H1 (cell line): ENCODE data around the gene CAPN14. TPM values are rescaled to one million over a fixed set of nuclear protein-coding genes. Genes with fewer than 3 reads are reported as not detected.

Experiments used
- CTCF ChIA-PET: fragments of 300-600 bp; sonication (Branson Sonifier 250); formaldehyde crosslinking; loops from one replicate; lab custom pipeline; 2021; ENCODE audit not compliant: partially characterized antibody; lab: Charles Lee
- POLR2A ChIA-PET: fragments of 300-600 bp; sonication (Branson Sonifier 250); formaldehyde crosslinking; loops from one replicate; lab custom pipeline; 2021; ENCODE audit warnings: inconsistent platforms; ENCODE audit not compliant: partially characterized antibody; lab: Charles Lee
- DNase-seq, 2 experiments: peaks; one replicate each; pipeline versions ENCODE4 v3.0.0 to v3.0.0-alpha.2; 2010 to 2022; ENCODE audit warnings: low spot score in 2 of 2, low read depth in 1 of 2, mixed read lengths in 1 of 2
- FAIRE-seq: peaks from 2 replicates; lab custom pipeline; 2011; peaks lifted over from hg19 to GRCh38; lab: Jason Lieb, UNC
- H2AFZ ChIP-seq: 2 replicates; pipeline ENCODE4 v1.8.1; 2012; ENCODE audit warnings: low read length, inconsistent platforms
- H2AK5ac ChIP-seq: 2 replicates; pipeline ENCODE4 v1.6.1; 2013; ENCODE audit warnings: low read depth, low read length
- H2BK120ac ChIP-seq: replicated peaks from 2 replicates; pipeline ENCODE3; 2013; ENCODE audit warnings: low read depth, low read length, inconsistent platforms
- H2BK12ac ChIP-seq: 2 replicates; pipeline ENCODE4 v1.6.1; 2013; ENCODE audit warnings: low read depth, low read length
- H2BK15ac ChIP-seq: 2 replicates; pipeline ENCODE4 v1.6.1; 2013; ENCODE audit warnings: low read length
- H2BK20ac ChIP-seq: 2 replicates; pipeline ENCODE4 v1.6.1; 2013; ENCODE audit warnings: low read length
- H2BK5ac ChIP-seq: 2 replicates; pipeline ENCODE4 v1.6.1; 2013; ENCODE audit warnings: low read depth, low read length
- H3K14ac ChIP-seq: 2 replicates; pipeline ENCODE4 v1.6.1; 2013; ENCODE audit warnings: inconsistent platforms; ENCODE audit not compliant: insufficient read length
- H3K18ac ChIP-seq: 2 replicates; pipeline ENCODE4 v1.6.1; 2013; ENCODE audit warnings: low read length; ENCODE audit errors: extremely low read depth
- H3K23ac ChIP-seq: 2 replicates; pipeline ENCODE4 v1.6.1; 2013; ENCODE audit warnings: inconsistent platforms; ENCODE audit not compliant: insufficient read length
- H3K23me2 ChIP-seq: 2 replicates; pipeline ENCODE4 v1.6.1; 2013; ENCODE audit warnings: low read depth, low read length
- H3K27ac ChIP-seq: 2 replicates; pipeline ENCODE4 v1.6.1; 2011; ENCODE audit warnings: low read depth, low read length, inconsistent platforms
- H3K27me3 ChIP-seq, 4 experiments: replicated peaks in 1 of 4; 1 replicate in 1 of 4; 2 replicates in 3 of 4; pipeline versions ENCODE4 v1.6.1 to v1.8.1; 2011 to 2013; ENCODE audit warnings: low read length in 3 of 4, mild to moderate bottlenecking in 3 of 4, inconsistent platforms in 2 of 4, mixed read lengths in 2 of 4, moderate library complexity in 1 of 4; ENCODE audit not compliant: control insufficient read depth in 3 of 4, insufficient read depth in 3 of 4; ENCODE audit errors: extremely low read depth in 1 of 4
- H3K36me3 ChIP-seq, 4 experiments: 2 replicates each; pipeline versions ENCODE4 v1.6.1 to v1.8.1; 2011 to 2013; ENCODE audit warnings: mild to moderate bottlenecking in 4 of 4, low read length in 3 of 4, moderate library complexity in 2 of 4, control low read depth in 1 of 4, inconsistent platforms in 1 of 4; ENCODE audit not compliant: insufficient read depth in 4 of 4, control insufficient read depth in 2 of 4
- H3K4ac ChIP-seq: replicated peaks from 2 replicates; pipeline ENCODE3; 2013; ENCODE audit warnings: low read length, low read depth, mixed read lengths, inconsistent platforms; ENCODE audit not compliant: insufficient read length
- H3K4me1 ChIP-seq, 4 experiments: replicated peaks in 1 of 4; 1 replicate in 1 of 4; 2 replicates in 3 of 4; pipeline versions ENCODE4 v1.6.1 to v1.8.1; 2011 to 2013; ENCODE audit warnings: low read length in 3 of 4, inconsistent platforms in 2 of 4, mixed read lengths in 1 of 4; ENCODE audit not compliant: insufficient read depth in 4 of 4, control insufficient read depth in 3 of 4
- H3K4me2 ChIP-seq, 2 experiments: 2 replicates each; pipeline versions ENCODE4 v1.6.1 to v1.8.1; 2011 to 2013; ENCODE audit warnings: low read depth in 2 of 2, low read length in 2 of 2, control low read depth in 1 of 2, inconsistent platforms in 1 of 2, mild to moderate bottlenecking in 1 of 2; ENCODE audit not compliant: insufficient read depth in 1 of 2
- H3K4me3 ChIP-seq, 4 experiments: fragments of 200-600, 300-600 bp in 1 of 4; sonication (generic), shearing (Covaris generic), sonication (Bioruptor Twin) in 1 of 4; 2 replicates each; pipeline versions ENCODE4 v1.5.1 to v1.8.1; 2011 to 2016; ENCODE audit warnings: low read length in 4 of 4, low read depth in 3 of 4, control low read depth in 2 of 4, inconsistent platforms in 2 of 4, mild to moderate bottlenecking in 2 of 4, mixed read lengths in 1 of 4, moderate library complexity in 1 of 4; ENCODE audit not compliant: insufficient read depth in 2 of 4; ENCODE audit errors: extremely low read depth in 1 of 4
- H3K56ac ChIP-seq: replicated peaks from 2 replicates; pipeline ENCODE3; 2013; ENCODE audit warnings: low read depth, mild to moderate bottlenecking, mixed read lengths, low read length, inconsistent platforms; ENCODE audit not compliant: insufficient read length
- H3K79me1 ChIP-seq: 2 replicates; pipeline ENCODE4 v1.6.1; 2013; ENCODE audit warnings: low read depth, low read length, control low read depth
- H3K79me2 ChIP-seq, 2 experiments: 2 replicates each; pipeline versions ENCODE4 v1.6.1 to v1.8.1; 2012 to 2013; ENCODE audit warnings: low read length in 2 of 2, mild to moderate bottlenecking in 2 of 2, inconsistent platforms in 1 of 2; ENCODE audit not compliant: insufficient read depth in 2 of 2, control insufficient read depth in 1 of 2
- H3K9ac ChIP-seq, 4 experiments: replicated peaks in 1 of 4; 1 replicate in 1 of 4; 2 replicates in 3 of 4; pipeline versions ENCODE4 v1.6.1 to v1.8.1; 2011 to 2013; ENCODE audit warnings: low read depth in 3 of 4, low read length in 3 of 4, control low read depth in 2 of 4, mild to moderate bottlenecking in 2 of 4, moderate library complexity in 2 of 4, inconsistent platforms in 1 of 4; ENCODE audit errors: extremely low read depth in 1 of 4
- H3K9me3 ChIP-seq, 2 experiments: 2 replicates each; pipeline versions ENCODE4 v1.6.1 to v1.8.1; 2012 to 2013; ENCODE audit warnings: mild to moderate bottlenecking in 2 of 2, moderate library complexity in 2 of 2, control low read depth in 1 of 2, inconsistent platforms in 1 of 2, low read depth in 1 of 2, low read length in 1 of 2, mixed read lengths in 1 of 2; ENCODE audit not compliant: insufficient read depth in 2 of 2
- H4K20me1 ChIP-seq, 2 experiments: replicated peaks in 1 of 2; 2 replicates each; pipeline versions ENCODE3 to v1.8.1; 2011 to 2013; ENCODE audit warnings: inconsistent platforms in 2 of 2, low read length in 2 of 2, mild to moderate bottlenecking in 1 of 2; ENCODE audit not compliant: insufficient read depth in 2 of 2, control insufficient read depth in 1 of 2
- H4K5ac ChIP-seq: 2 replicates; pipeline ENCODE4 v1.6.1; 2013; ENCODE audit warnings: low read length, low read depth, mixed read lengths, inconsistent platforms; ENCODE audit not compliant: insufficient read length
- H4K8ac ChIP-seq: 2 replicates; pipeline ENCODE4 v1.8.0; 2013; ENCODE audit warnings: mild to moderate bottlenecking, moderate library complexity, low read length, inconsistent platforms; ENCODE audit not compliant: insufficient read depth; ENCODE audit errors: extremely low read depth
- H4K91ac ChIP-seq: replicated peaks from 2 replicates; pipeline ENCODE3; 2013; ENCODE audit warnings: low read length, mixed read lengths, inconsistent platforms; ENCODE audit not compliant: insufficient read length
- CBX8 ChIP-seq: fragments of 300-800, 300-1000 bp; sonication (generic); IDR thresholded peaks from 2 replicates; pipeline ENCODE4 v1.7.1; 2016; ENCODE audit warnings: low read depth, low read length, borderline replicate concordance
- CEBPB ChIP-seq: IDR thresholded peaks from 2 replicates; pipeline ENCODE4 v1.6.1; 2012; ENCODE audit warnings: low read depth, low read length
- CTBP2 ChIP-seq: IDR thresholded peaks from 2 replicates; pipeline ENCODE4 v1.7.0; 2011; ENCODE audit warnings: borderline replicate concordance, mild to moderate bottlenecking, moderate library complexity, mixed read lengths, low read length; ENCODE audit not compliant: insufficient read depth, insufficient read length
- E2F6 ChIP-seq: IDR thresholded peaks from 2 replicates; pipeline ENCODE4 v1.6.1; 2012; ENCODE audit warnings: inconsistent platforms
- EZH2 ChIP-seq: fragments of 200-600 bp; sonication (generic); IDR thresholded peaks from 2 replicates; pipeline ENCODE4 v1.7.1; 2012; ENCODE audit warnings: low read depth, mild to moderate bottlenecking, moderate library complexity, low read length, inconsistent platforms; ENCODE audit not compliant: severe bottlenecking
- HDAC6 ChIP-seq: IDR thresholded peaks from one replicate; pipeline ENCODE4 v1.7.1; 2012; ENCODE audit warnings: low read depth, mild to moderate bottlenecking, inconsistent platforms, low read length, moderate library complexity
- SAP30 ChIP-seq: fragments of 300-600 bp; sonication (generic); IDR thresholded peaks from 2 replicates; pipeline ENCODE4 v1.7.1; 2012; ENCODE audit warnings: low read length, moderate library complexity, mild to moderate bottlenecking, inconsistent platforms; ENCODE audit not compliant: insufficient read depth, insufficient replicate concordance
- ZNF274 ChIP-seq: IDR thresholded peaks from 2 replicates; pipeline ENCODE4 v1.7.0; 2012; ENCODE audit warnings: low read length, borderline replicate concordance; ENCODE audit errors: extremely low read depth
- WGBS, 2 experiments: shearing (Covaris generic) in 1 of 2; methylation state at CpG; one replicate each; pipeline versions ENCODE4 v1.1.6 to v1.1.7; 2013 to 2015; ENCODE audit warnings: low lambda C conversion rate in 2 of 2, mixed read lengths in 2 of 2, inconsistent platforms in 1 of 2, low coverage in 1 of 2, missing lambda C conversion rate in 1 of 2; ENCODE audit not compliant: insufficient replicate concordance in 2 of 2, insufficient coverage in 1 of 2, insufficient read length in 1 of 2; ENCODE audit errors: extremely low coverage in 1 of 2, missing lambda C conversion rate in 1 of 2; 5-methylcytosine and 5-hydroxymethylcytosine counted together
- polyA plus RNA-seq, 7 experiments: library from polyadenylated mRNA; depleted of rRNA in 3 of 7; stranded (reverse) in 5 of 7; unstranded in 2 of 7; fragments of >200 nt in 5 of 7; fragments of 200-250 nt in 2 of 7; gene quantifications; 1 replicate in 5 of 7; 2 replicates in 1 of 7; 4 replicates in 1 of 7; pipeline versions ENCODE4 v1.2.1 to v1.2.3, GENCODE V29; 2011 to 2013; ENCODE audit warnings: missing spikeins in 2 of 7, mixed read lengths in 2 of 7
- total RNA-seq: library from RNA; stranded (reverse); fragmentation: NEBNext Ultra II Directional; extraction: Animal tissue kit (Norgen Biotek cat#: 25700); gene quantifications from 2 replicates; pipeline ENCODE4 v1.2.1, GENCODE V29; 2021

Gene CAPN14
- total and polyA plus RNA-seq, 2 of the 8 experiments (the other 6 are each of a cell fraction or from before 2014, with no cell fraction given) = 0.07 TPM; not detected in 1

DNA sequence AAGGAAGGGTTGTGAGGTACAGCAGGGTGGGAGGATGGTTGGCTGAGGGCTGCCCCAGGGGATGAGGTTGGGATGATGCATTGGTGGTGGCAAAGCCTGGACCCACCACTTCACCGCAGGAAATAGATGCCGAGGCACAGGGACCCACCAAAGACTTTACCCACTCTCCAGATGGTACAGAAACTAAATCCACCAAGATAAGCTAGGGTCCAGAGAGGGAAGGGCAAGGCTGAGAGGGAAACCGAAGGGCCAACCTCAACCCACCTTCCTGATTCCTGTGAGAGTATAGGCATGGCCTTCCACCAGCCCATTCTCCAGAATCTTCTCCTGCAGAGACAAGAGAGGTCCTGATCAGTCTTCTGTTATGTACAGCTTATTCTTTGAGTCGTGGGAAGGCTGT lies 18.1 kb downstream of the CAPN14 start:
- H3K79me2 ChIP-seq = no peaks in the 10 kb centered on the region
- H2BK20ac ChIP-seq = no peak overlapping the region
- no peak overlapping the region for H2AFZ ChIP-seq
- H4K91ac ChIP-seq = no peak overlapping the region
- H3K79me1 ChIP-seq = no peaks in the 10 kb centered on the region
- H3K23ac ChIP-seq = no peak overlapping the region
- DNase-seq (no peak), FAIRE-seq (no peak)
- ChIA-PET POLR2A (no interaction called here), CTCF (interaction anchor here (1.3 to 2.2 kb wide), 2 partner anchors 9 to 488 kb away, joined by 4 to 6 read pairs; no protein-coding TSS in a partner anchor)
- H3K4ac ChIP-seq = no peak overlapping the region
- TF ChIP-seq SAP30 (no peak), E2F6 (no peak), CEBPB (no peak), HDAC6 (no peak), CTBP2 (no peak), ZNF274 (no peak), CBX8 (no peak), EZH2 (no peak)
- no peaks in the 10 kb centered on the region for H3K4me1 ChIP-seq
- no peaks in the 10 kb centered on the region for H3K27me3 ChIP-seq
- H3K56ac ChIP-seq = no peak overlapping the region
- H3K23me2 ChIP-seq = peaks cover 2% of the 10 kb centered on the region; the same call in 1 of the 2 replicates
- no peak overlapping the region for H2BK5ac ChIP-seq
- H4K8ac ChIP-seq = no peak overlapping the region
- no peak overlapping the region for H2BK12ac ChIP-seq
- H4K5ac ChIP-seq = no peak overlapping the region
- no peak overlapping the region for H3K14ac ChIP-seq
- H3K9ac ChIP-seq = no peak overlapping the region
- no peak overlapping the region for H3K4me3 ChIP-seq
- H2AK5ac ChIP-seq = no peak overlapping the region
- 84% methylated on average over 4 of the region's 4 CpGs; no CpG with 5 or more reads in 1 of the 2 experiments for WGBS, 2 experiments
- H3K9me3 ChIP-seq = no peaks in the 10 kb centered on the region
- no peak overlapping the region for H3K4me2 ChIP-seq
- no peak overlapping the region for H2BK120ac ChIP-seq
- H3K27ac ChIP-seq = no peak overlapping the region
- H2BK15ac ChIP-seq = no peak overlapping the region
- H3K36me3 ChIP-seq = no peaks in the 10 kb centered on the region
- H4K20me1 ChIP-seq = peaks cover 0 to 2% of the 10 kb centered on the region in 2 experiments
- no peak overlapping the region for H3K18ac ChIP-seq
